ENCODE measurements around the gene TIAM2. TPM values are rescaled to one million over a fixed set of nuclear protein-coding genes. Genes with fewer than 3 reads are reported as not detected.

The TIAM2 gene
- total and polyA plus RNA-seq, 10 of the 15 experiments (the other 5 are each of a cell fraction or from before 2014, with no cell fraction given): 1.1 to 10.5 (median 2.3) TPM

GRCh38 chr6:155171109-155171746, 176.1 kb downstream of the TIAM2 start (continued):
- no peak for TF ChIP-seq CEBPZ (IDR thresholded peaks at IDR 0.05; ENCODE audit: low read depth, low read length)
- no peak for TF ChIP-seq CHD1 (IDR thresholded peaks at IDR 0.05; ENCODE audit: low read depth, low read length)
- TF ChIP-seq YY1 (IDR thresholded peaks at IDR 0.05; ENCODE audit: low read depth, low read length): peak; percentile 78
- TF ChIP-seq SIX5 (IDR thresholded peaks at IDR 0.05; ENCODE audit: low read depth, low read length, severe bottlenecking): no peak
- TF ChIP-seq EGR1 (IDR thresholded peaks at IDR 0.05; ENCODE audit: borderline replicate concordance in 1 of 2, low read depth in 2 of 2, low read length in 2 of 2): no peak
- TF ChIP-seq RELB (IDR thresholded peaks at IDR 0.05; ENCODE audit: low read depth): peak; percentile 99
- peak; percentile 92 for TF ChIP-seq ATF2 (IDR thresholded peaks at IDR 0.05; ENCODE audit: low read length)
- no peak for TF ChIP-seq E4F1 (IDR thresholded peaks at IDR 0.05; ENCODE audit: borderline replicate concordance, partially characterized antibody)
- peak; percentile 67; the same call in 1 of the 2 replicates for TF ChIP-seq BACH1 (IDR thresholded peaks at IDR 0.05; ENCODE audit: borderline replicate concordance)
- peak; percentile 81 for TF ChIP-seq DPF2 (IDR thresholded peaks at IDR 0.05)
- no peak for TF ChIP-seq WRNIP1 (IDR thresholded peaks at IDR 0.05; ENCODE audit: borderline replicate concordance, low read depth, low read length)
- TF ChIP-seq POLR2AphosphoS5 (IDR thresholded peaks at IDR 0.05; ENCODE audit: low read length): no peak
- no peak for TF ChIP-seq CBX3 (IDR thresholded peaks at IDR 0.05; ENCODE audit: borderline replicate concordance, low read depth)
- peak in 1 of 2 experiments; percentile 79; a peak in 2 of 4 replicates for TF ChIP-seq ETV6 (conservative IDR thresholded peaks at IDR 0.05 in 1 of 2, IDR thresholded peaks at IDR 0.05 in 1 of 2; ENCODE audit: borderline replicate concordance in 1 of 2, low read depth in 1 of 2)
- TF ChIP-seq ELK1 (IDR thresholded peaks at IDR 0.05; ENCODE audit: low read depth, low read length): no peak
- TF ChIP-seq USF2 (IDR thresholded peaks at IDR 0.05; ENCODE audit: borderline replicate concordance, low read depth, low read length): no peak

Data from GM12878 (cell line).